Cardiac septum (tissue), 1 donor: ENCODE measurements around the gene SCN8A. TPM values are rescaled to one million over a fixed set of nuclear protein-coding genes. Genes with fewer than 3 reads are reported as not detected.

ENCODE experiments used
- DNase-seq: peaks from one replicate; pipeline ENCODE4 v3.0.0-alpha.2; 2020; ENCODE audit warnings: low spot score
- intact Hi-C: fragments of 100-400 bp; cut with DNase I; formaldehyde crosslinking; loops from one replicate; pipeline ENCODE4 v1.14.0; 2022
- total RNA-seq: library from RNA; stranded (reverse); fragmentation: NEBNext Ultra II Directional; extraction: Animal tissue kit (Norgen Biotek cat#: 25700); gene quantifications from one replicate; pipeline ENCODE4 v1.2.1, GENCODE V29; 2021
- donor health status: DM: no; HTN: no; CAD: no.

SCN8A gene
- total RNA-seq, 1 donor from 2014 or later, result 0.19 TPM

DNA sequence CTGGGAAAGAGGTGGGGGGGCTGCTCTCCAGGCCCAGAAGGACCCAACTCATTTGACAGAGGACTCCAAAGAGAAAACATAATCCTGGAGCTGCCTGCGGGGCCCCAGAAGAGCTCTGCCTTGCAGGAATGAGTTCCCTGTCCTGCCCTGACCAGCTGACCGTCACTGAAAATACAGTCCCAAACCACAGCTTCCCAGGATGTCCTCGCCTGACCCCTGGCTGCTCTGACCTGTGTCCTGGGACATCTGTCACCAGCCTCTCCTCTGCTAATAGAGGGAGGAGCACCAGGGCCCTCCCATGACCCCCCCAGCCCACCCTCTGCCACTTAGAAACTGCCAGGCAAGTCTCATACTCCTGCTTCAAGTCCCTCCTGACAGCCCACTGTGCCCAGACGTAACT, 247.7 kb downstream of the SCN8A start:
- no peak for DNase-seq
- intact Hi-C loops, result no loop called here

DNA sequence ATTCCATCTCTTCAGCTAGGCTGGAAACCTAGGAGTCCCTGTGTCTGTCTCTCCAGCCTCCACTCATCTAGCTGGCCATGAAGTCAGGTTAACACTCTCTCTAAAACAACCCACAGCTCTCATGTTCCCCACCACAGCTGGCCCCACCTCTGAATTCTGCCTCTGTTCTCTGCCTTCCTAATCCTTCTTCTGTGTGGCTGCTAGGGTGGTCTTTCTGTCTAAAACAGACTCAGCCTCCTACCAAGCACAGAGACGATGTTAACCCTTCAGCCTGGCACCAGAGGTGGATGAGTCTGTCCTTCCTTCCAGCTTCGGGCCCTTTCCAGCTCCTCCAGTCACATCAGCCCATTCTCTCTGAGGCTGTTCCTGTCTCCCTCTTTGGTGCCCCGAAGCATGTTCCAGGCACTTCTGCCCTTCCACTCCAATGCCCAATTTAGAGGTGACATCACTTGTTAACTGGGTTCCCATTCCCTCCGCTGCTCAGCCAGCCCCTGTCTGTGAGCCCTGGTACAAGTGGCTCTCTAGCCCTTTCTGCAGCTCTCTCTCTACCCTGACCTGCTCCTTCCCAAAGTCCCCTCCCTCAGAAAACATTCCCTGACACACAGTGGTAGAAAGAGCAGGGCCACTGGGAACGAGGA, 248.4 kb downstream of the SCN8A start:
- intact Hi-C loops, result no loop called here
- no peak for DNase-seq

DNA sequence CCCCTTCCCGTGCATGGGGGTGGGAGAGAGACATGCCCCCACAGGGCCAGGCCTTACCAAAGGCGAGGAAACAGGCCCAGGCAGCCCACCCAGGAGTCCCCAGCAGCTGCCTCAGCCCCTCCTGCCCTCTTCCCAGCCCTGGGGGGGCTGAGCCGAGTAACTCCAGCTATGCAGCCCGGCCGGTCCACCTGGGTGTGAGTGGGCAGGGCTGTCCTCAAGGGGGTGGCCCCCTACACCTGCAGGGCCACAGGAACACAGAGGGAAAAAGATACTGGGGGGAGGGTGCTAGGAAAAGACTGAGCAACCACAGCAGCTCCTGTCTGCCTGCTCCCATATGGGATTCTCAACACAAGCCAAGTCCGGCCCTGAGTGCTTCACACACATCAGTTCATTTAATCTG, 249.9 kb downstream of the SCN8A start:
- intact Hi-C loops, result no loop called here
- DNase-seq, result no peak

DNA sequence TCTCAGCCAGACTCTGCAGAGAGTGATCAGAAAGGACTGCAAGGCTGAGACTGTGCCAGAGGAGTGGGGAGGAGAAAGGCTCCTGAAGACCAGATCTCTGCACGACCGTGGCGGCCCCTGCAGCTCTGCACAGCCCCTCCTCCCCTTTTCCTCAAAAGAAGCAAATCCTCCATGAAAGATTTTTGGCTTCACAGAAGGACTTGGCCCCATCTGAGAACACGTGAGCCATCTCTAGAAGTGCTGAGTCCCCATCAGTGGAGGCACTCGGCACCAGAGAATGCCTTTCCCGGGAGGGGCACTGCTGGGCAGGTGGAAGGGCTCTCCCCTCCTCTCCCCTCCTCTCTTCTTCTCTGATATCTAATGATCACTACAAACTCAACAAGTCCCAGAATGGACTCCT, 250.7 kb downstream of the SCN8A start:
- intact Hi-C loops, result no loop called here
- no peak for DNase-seq

DNA sequence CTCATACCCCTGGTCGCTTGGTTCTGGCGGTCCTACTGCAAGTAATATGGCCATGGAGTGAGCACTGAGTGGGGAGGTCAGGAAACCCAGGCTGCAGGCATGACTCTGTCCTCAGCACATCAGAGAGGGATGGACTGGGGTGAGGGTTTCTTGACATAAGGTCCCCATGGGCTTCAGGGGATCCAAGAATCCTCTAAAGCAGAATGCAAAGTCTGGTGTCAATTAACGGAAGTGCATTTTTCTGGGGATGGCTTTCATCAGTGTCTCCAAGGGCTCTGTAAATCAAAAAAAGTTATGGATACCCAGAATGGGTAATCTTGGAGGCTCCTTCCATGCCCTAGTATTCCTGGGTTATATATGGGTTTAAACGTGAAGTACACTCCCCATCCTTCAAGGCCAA, 253.8 kb downstream of the SCN8A start:
- no peak for DNase-seq
- intact Hi-C loops, result no loop called here

DNA sequence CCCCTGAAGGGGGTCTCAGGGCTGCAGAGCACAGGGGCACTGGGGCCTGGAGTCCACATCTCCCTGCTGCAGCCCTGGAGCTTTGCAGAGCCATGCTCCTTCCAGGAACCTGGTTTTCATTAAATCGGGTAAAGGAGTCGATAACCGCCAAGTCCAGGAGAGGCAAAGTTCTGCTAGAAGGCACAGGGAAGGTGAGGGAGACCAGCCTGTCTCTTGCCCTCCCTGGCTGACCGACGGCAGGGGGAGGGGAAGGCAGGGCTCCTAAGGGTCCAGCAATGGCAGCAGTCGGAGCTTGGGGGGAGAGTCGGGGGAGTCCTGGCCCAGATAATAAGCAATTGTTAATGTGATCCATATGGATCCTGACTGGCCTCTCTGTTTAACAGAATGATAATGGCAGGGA, 254.4 kb downstream of the SCN8A start:
- intact Hi-C loops, result no loop called here
- DNase-seq, result no peak

DNA sequence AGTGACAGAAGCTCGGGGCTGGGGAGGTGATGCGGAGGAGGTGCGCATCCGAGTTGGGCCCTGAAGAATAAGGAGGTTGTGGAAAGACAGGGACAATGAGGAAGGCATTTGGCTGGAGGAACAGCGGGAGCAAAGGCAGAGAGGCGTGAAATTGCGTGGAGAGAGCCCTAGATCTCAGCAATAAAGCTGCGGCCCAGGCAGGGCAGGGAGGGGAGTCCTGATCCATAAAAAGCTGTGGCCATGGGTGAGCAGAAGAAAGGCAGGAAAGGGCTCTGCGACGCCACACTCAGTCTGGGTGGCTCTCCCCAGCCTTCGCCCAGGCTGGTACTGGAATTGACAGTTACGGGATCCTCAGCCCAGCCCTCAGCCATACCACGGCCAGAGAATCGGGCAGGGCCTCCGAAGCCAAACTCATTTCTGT, 255.2 kb downstream of the SCN8A start:
- no peak for DNase-seq
- intact Hi-C loops, result no loop called here

DNA sequence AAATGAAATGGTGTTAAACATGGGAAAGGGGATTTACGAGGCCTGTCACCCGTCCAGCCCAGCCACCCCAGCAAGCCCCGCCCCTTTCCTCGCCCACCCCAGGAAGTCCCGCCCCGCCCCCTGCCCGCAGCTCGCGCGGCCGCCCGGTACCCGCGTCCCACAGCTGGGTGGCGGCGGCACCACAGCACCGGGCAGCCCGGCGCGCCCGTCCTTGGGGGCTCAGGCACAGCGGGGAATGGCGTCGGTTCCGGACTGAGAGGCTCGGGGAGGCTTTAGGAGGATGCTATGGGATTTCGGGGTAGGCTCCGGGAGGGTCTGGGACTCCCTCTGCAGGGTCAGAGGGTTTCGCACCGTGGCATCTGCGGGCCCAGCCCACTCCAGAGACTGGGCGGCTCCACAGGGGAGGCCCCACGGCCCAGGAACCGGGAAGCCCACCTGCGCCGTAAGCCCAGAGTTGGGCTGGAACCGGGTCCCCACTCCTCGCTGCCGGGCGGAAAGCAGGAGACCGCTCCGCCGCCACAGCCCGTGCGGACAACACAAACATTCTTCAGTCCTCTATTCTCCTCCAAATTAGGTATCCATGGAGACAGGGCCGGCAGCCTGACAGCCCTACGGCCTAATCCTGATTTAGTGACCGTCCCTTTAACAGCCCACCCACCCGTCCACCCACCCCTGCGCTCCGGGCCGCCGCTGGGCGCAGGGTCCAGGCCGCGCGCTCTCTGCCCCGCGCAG, 256.0 kb downstream of the SCN8A start:
- intact Hi-C loops, result no loop called here
- no peak for DNase-seq

DNA sequence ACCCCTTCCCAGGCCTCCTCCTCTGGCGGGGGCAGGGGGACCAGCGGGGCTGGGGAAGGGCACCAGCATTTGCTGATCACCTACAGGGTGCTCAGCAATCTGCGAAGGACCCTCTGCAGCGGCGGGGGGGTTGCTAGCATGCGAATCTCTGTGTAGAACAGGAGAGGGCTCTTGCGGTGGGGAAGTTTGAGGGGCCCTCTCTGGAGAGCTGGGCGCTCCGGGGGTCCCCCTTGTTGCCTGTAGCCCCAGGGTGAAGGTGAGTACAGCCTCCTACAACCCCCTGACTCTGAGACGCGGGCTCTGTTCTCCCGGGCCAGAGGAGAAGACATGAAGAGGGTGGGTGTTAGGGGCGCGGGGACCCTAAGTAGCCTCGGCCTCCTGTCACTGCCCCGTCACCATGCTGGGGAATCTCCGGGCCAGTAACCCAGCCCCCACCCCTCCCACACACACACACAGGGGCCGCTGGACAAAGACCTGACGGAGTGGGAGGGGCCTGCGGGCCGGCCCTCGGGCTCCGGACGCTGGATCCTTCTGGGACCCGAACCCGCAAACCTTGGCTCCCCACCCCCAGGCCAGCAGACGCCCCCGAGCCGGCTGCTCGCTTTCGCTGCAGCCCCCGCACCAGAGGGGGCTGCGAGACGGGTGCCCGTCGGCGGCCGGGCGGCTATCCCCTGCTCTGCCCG, 256.8 kb downstream of the SCN8A start:
- DNase-seq, result no peak
- intact Hi-C loops, result no loop called here

DNA sequence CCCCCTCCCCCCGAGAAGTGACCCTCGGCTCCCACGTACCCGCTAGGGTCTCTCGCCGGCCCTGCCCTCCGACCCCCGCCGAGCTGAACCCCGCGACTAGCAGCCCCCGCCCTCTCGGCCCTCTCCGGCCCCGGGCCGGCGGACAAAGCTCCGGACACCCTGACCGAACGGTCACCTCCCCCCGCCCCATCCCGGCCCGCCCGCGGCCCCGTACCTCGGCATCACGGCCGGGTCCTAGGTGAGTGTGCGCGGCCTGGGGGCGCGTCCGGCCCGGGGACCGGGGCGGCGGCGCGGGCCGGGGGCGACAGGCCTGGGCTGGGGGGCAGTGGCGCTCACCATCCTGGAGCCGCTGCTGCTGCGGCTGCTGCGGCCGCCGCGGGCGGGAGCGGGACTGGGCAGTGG, 257.3 kb downstream of the SCN8A start, which contains the start of gene FIGNL2:
FIGNL2 (minus strand) TSS at position 393 of the 402 bp plus-strand sequence. CDS start 26,305 bp downstream, outside the sequence.
- no peak for DNase-seq
- intact Hi-C loops, result no loop called here

DNA sequence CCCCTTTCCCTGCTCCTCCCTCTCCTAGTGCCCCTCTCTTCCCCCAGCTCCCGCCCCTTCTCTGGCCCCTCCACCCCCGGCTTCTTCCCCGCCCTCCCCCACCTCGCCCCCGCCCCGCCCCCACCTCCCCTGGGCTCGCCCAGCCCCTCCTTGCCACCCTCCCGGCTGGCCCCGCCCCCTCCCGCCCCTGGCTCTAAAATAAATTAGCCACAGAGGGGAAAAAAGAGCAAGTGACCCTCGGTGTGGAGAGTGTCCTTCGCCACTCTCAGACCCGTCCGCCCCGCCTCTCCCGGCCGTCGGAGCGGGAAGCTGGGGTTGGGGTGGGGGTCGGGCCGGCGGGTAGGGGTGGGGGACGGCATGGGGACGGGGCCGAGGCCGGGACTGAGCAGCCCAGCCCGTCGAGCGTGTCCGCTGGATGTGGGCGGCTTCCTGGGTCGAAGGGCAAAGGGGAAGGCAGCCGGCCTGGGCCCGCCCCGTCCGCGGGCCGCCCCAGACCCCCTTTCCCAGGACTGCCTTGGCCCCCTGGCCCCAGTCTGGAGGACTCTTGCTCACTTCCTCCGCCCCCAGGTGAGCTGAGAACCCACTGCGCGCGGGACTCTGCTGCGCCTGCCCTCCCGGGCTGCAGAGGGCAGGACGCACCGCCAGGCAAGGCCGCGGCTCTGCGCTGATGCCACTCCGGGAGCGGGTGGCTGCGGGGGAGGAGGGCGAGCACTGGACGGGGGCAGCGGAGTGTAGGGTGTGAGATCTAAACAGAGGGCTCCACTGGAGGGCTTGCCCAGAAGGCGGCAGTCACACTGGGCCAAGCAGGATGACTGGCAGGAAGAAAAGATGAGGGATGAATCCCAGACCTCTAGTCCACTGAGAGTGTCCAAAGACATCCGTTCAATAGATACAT, 258.1 kb downstream of the SCN8A start:
- no peak for DNase-seq
- intact Hi-C loops, result no loop called here

DNA sequence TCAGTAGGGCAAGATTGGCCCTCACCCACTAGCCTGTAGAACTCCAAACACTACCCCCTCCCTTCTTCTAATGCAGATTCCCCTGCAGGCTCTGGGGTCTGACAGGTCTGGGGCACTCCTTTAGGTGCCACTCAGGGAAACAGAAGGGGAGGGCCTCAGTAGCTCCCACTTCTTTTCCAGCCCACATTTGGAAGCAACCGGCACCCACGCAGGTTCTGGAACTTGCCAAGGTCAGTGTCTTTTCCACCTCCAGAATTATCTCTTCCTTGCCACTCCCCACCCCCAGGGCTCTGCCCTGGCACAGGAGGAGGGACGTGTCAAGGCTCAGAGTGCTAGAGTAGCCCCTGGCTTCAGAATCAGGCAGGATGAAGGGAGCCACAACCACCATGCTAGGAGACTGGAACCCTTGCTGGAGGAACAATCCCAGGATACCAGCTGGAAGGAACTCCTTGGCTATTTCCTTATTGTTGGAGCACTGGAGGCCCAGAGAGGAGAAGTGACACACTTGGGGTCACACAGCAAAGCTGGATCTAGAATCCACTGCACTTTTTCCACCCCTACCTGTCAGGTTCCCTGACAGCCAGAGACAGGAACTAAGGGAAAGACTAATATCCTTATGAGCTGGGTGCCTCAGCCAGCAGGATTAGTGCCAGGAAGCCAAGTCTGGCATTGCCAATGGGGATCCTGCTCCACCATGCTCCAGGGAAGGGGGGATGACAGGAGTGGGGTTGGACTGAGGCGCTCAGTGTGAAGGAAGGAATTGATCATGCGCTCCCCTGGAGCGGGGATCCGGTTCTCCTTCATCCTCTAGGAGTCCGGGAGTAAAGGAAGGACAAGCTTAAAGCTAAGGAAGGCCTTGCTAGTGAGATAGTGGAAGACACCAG, 259.3 kb downstream of the SCN8A start:
- DNase-seq, result no peak
- intact Hi-C loops, result no loop called here

DNA sequence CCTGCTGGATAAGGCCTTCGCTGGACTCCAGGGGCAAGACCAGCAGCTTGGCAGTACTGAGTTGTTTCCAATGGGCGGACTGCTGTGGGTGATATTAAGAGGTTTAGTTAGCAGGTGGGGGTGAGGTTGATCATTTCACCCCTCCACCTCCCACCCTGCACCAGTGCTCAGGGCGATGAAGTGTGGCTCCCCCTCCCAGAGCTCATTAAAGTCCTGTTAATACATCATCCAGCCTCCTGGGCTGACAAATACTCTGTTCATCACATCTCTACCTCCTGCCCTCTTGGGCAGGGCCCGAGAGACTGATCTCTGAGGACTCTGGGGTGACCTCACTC, 259.9 kb downstream of the SCN8A start:
- no peak for DNase-seq
- intact Hi-C loops, result no loop called here

DNA sequence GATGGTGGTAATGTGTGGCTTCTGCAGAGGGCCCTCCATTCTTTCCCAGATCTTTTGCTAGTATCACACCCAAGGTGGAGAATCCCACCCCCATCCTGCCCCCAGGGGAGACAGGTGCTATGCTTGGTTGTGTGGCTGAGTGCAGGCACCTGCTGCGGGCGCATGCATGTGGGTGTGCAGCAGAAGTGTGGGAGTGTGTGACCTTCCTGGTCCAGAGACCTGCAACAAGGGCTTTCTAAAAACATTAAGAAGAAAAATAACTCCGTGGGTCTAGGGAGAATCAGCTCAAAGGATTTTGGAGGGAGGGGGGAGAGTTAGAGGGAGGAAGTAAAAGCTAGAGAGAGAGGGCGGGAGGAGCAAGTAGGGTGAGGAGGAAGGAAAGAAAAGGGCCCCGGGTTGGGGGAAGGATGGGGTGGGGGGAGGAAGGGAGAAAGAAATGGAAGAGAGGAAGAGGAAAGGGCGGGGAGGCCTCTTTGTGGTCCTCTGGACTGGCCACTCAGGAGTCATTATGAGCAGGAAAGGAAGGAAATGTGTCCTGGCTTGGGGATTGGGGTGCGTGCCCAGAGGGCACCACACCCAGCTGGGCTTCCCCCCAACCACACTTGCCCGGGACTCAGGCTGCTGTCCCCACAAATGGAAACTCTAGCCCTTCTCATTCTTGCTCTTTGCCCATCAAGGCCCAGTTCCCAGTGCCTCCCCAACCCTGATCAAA, 260.5 kb downstream of the SCN8A start:
- no peak for DNase-seq
- intact Hi-C loops, result no loop called here

DNA sequence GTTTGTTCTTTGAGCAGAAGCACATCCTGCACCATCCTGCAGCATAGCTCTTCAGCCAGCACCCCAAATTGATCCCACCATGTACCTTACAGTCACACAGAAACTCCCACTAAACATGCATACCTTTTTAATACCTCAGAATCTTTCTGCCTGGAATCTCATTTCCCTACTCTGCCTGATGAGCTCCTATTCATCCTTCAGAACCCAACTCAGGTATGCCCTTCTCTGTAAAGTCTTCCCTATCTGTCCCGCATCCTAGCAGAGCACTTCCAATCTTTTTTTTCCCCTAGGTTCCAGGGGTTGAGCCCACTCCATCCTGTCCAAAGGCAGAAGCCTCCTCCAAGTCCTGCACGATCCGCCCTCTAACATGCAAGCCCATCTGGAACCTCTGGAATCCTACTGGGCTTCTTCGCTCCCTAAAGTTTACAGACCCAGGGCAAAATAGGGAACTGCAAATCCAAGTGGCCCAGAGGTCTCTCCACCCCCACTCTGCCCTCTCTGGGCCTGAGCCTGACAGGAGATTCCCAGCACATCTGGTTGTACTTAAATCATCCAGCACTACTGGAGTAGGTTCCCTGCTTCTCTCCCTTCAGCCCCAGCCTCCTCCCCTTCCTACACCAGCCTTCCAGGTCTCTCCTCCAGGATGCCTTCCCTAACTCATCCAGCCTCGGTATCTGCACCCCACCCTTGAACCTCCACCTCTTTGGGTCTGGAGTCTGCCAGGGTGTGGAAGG, 261.5 kb downstream of the SCN8A start:
- no peak for DNase-seq
- intact Hi-C loops, result no loop called here

DNA sequence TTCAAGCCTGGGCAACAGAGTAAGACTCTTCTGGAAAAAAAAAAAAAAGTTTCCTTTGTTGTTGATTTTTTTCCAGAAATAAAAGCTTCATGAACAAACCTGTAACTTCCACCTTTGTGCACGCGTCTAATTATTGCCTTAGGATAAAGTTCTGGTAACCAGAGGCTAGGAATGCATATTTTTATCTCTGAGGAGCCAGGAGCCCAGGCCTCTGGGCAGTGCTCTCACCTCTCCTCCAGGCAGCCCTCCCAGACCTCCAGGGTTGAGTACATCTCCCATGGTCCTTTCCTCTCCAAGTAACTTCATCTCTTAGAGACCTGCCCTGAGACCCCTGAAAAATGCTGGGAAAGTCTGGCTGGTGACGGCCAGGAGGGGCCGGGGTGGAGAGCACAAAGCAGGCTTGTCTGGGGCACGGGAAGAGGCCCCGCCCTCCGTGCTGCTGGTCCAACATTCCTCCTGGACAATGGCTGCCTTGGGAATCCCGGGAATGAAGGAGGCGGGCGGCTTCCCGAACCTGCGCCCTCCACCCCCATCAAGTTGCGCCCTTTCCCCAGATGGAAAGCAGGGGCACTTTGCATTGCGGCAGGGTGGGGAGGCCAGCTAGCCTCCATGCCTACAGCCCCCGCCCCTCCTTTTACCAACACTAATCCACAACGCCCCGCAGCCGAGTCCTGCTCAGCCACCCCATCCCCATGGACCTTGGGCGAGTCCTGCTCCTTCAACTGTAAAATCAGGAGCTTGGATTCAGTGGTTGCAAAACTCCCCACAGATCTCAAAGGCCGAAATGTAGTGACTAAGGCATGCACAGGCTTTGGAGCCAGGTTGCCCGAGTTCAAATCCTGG, 264.8 kb downstream of the SCN8A start:
- DNase-seq, result no peak
- intact Hi-C loops, result no loop called here

DNA sequence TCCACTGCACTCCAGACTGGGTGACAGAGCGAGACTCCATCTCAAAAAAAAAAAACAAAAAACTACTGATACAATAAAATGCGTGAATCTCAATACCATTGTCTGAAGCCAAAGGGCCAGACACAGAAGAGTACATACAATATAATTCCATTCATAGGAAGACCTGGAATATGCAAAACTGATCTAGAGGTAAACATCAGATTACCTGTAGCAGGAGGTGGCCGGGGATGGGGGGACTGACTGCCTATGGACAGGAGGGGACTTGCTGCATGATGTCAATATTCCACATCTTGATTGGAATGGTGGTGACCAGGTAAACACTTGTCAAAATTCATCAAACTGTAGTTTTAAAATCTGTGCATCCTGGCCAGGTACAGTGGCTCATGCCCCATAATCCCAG, 270.0 kb downstream of the SCN8A start:
- intact Hi-C loops, result no loop called here
- no peak for DNase-seq
